HepG2 (cell line): ENCODE results near the gene TDRD9. TPM values are rescaled to one million over a fixed set of nuclear protein-coding genes. Genes with fewer than 3 reads are reported as not detected.

Source experiments
- FOXO1 ChIP-seq: sonication (generic); formaldehyde crosslinking; IDR thresholded peaks from 2 replicates; pipeline ENCODE4 v1.4.0; 2020; ENCODE audit warnings: missing genetic modification reagents
- JUNB ChIP-seq: sonication (generic); formaldehyde crosslinking; IDR thresholded peaks from 2 replicates; pipeline ENCODE4 v1.8.0; 2022; ENCODE audit warnings: missing genetic modification reagents, mild to moderate bottlenecking, borderline replicate concordance
- MTF2 ChIP-seq: sonication (generic); formaldehyde crosslinking; IDR thresholded peaks from 2 replicates; pipeline ENCODE4 v1.5.0; 2020; ENCODE audit warnings: missing genetic modification reagents, borderline replicate concordance
- ONECUT2 ChIP-seq: sonication (generic); formaldehyde crosslinking; IDR thresholded peaks from 2 replicates; pipeline ENCODE4 v1.4.0; 2020; ENCODE audit warnings: missing genetic modification reagents
- RAD51 ChIP-seq: fragments of 450-650 bp; IDR thresholded peaks from 2 replicates; pipeline ENCODE4 v1.6.1; 2016; ENCODE audit warnings: borderline replicate concordance
- SALL1 ChIP-seq: sonication (generic); formaldehyde crosslinking; IDR thresholded peaks from 2 replicates; pipeline ENCODE4 v1.8.0; 2022; ENCODE audit warnings: mild to moderate bottlenecking, missing genetic modification reagents
- STAT6 ChIP-seq: sonication (generic); formaldehyde crosslinking; IDR thresholded peaks from 2 replicates; pipeline ENCODE4 v1.4.0; 2020; ENCODE audit warnings: missing genetic modification reagents, mild to moderate bottlenecking, borderline replicate concordance
- TFDP2 ChIP-seq: sonication (generic); formaldehyde crosslinking; IDR thresholded peaks from 2 replicates; pipeline ENCODE4 v1.4.0; 2020; ENCODE audit warnings: missing genetic modification reagents
- THAP11 ChIP-seq: IDR thresholded peaks from 2 replicates; pipeline ENCODE4 v1.6.1; 2016; ENCODE audit warnings: missing biosample characterization, missing genetic modification reagents
- YEATS4 ChIP-seq: sonication (generic); formaldehyde crosslinking; IDR thresholded peaks from 2 replicates; pipeline ENCODE4 v1.4.0; 2020; ENCODE audit warnings: missing genetic modification reagents, borderline replicate concordance
- ZNF318 ChIP-seq: sonication (generic); formaldehyde crosslinking; IDR thresholded peaks from 2 replicates; pipeline ENCODE4 v1.4.0; 2020; ENCODE audit warnings: mild to moderate bottlenecking, missing genetic modification reagents
- ZNF34 ChIP-seq: sonication (generic); formaldehyde crosslinking; IDR thresholded peaks from 2 replicates; pipeline ENCODE4 v1.4.0; 2020; ENCODE audit warnings: mild to moderate bottlenecking, missing genetic modification reagents, borderline replicate concordance
- polyA plus RNA-seq, 8 experiments: library from polyadenylated mRNA; depleted of rRNA in 3 of 8; stranded (reverse) in 7 of 8; unstranded in 1 of 8; fragments of >200 nt; fragmentation: Illumina TruSeq in 4 of 8; extraction: Trizol in 4 of 8; gene quantifications; 2 replicates each; pipeline versions ENCODE4 v1.2.1 to v1.2.3, GENCODE V29; 2011 to 2016; ENCODE audit warnings: low read depth in 4 of 8, missing spikeins in 1 of 8, mixed read lengths in 1 of 8; ENCODE audit not compliant: insufficient read depth in 1 of 8
- total RNA-seq, 5 experiments: library from RNA; depleted of rRNA; stranded (reverse); fragments of >200 nt; fragmentation: Illumina TruSeq; extraction: Trizol; gene quantifications; 2 replicates each; pipeline ENCODE4 v1.2.3, GENCODE V29; 2016; ENCODE audit warnings: low read depth in 1 of 5
- TF ChIP-seq, protein P1 (sequence below): sonication (generic); formaldehyde crosslinking; IDR thresholded peaks from 2 replicates; pipeline ENCODE4 v1.4.0; 2020; ENCODE audit warnings: missing genetic modification reagents, borderline replicate concordance

Gene TDRD9
- total and polyA plus RNA-seq, 2 of the 13 experiments (the other 11 are each of a cell fraction or from before 2014, with no cell fraction given), result not detected

DNA sequence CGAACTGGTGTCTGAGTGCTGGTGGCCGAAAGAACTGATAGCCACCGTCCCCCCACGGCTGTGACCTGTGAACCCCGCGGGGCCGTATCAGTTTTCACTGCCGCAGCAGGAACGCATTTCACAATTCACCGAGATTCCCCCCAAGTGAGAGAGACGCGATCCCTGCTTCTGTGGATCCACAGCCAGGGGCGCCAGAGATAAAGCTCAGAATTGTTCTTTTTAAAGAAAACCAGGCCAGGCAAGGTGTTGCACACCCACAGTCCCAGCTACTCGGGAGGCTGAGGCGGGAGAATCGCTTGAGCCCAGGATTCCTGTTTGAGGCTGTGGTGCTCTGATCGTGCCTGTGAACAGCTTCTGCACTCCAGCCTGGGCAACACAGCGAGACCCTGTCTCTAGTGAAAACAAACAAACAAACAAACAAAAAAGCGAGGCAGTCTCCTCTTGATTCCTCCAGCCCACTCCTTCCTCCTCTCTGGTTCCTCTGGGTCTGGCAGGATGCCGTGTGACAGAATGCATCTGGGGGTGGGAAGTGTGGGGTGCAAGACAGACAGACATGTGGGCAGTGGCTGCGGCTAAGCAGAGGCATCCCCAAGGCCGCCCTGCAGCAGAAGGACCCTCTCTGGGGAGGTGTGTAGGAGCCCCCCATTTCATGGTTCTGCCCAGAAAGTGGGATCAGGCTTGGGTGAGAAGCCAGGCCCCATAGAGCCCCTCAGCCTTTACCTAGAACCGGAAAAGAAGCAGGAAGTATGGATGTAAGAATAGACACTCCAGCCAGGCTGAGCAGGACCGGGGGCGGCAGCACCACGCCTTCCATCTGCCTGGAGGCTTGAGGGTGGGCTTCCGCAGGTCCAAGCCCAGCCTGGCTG lies 41.7 kb upstream of the TDRD9 start (continued):
- no peak for TF ChIP-seq JUNB (CRISPR knock-in tag)
- peak; percentile 22; the same call in 1 of the 2 replicates for TF ChIP-seq SALL1 (CRISPR knock-in tag)
- TF ChIP-seq, protein P1, sequence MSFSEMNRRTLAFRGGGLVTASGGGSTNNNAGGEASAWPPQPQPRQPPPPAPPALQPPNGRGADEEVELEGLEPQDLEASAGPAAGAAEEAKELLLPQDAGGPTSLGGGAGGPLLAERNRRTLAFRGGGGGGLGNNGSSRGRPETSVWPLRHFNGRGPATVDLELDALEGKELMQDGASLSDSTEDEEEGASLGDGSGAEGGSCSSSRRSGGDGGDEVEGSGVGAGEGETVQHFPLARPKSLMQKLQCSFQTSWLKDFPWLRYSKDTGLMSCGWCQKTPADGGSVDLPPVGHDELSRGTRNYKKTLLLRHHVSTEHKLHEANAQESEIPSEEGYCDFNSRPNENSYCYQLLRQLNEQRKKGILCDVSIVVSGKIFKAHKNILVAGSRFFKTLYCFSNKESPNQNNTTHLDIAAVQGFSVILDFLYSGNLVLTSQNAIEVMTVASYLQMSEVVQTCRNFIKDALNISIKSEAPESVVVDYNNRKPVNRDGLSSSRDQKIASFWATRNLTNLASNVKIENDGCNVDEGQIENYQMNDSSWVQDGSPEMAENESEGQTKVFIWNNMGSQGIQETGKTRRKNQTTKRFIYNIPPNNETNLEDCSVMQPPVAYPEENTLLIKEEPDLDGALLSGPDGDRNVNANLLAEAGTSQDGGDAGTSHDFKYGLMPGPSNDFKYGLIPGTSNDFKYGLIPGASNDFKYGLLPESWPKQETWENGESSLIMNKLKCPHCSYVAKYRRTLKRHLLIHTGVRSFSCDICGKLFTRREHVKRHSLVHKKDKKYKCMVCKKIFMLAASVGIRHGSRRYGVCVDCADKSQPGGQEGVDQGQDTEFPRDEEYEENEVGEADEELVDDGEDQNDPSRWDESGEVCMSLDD (CRISPR knock-in tag), result peak; percentile 94
- peak; percentile 47; the same call in 1 of the 2 replicates for TF ChIP-seq THAP11 (CRISPR knock-in tag)
- TF ChIP-seq FOXO1 (CRISPR knock-in tag), result peak; percentile 66; the same call in 1 of the 2 replicates
- no peak for TF ChIP-seq ZNF318 (CRISPR knock-in tag)
- no peak for TF ChIP-seq RAD51
- TF ChIP-seq TFDP2 (CRISPR knock-in tag), result peak; percentile 36; the same call in 1 of the 2 replicates
- no peak for TF ChIP-seq ZNF34 (CRISPR knock-in tag)
- no peak for TF ChIP-seq MTF2 (CRISPR knock-in tag)
- no peak for TF ChIP-seq ONECUT2 (CRISPR knock-in tag)
- TF ChIP-seq YEATS4, result peak; percentile 25; the same call in 1 of the 2 replicates
- no peak for TF ChIP-seq STAT6 (CRISPR knock-in tag)
